MM.1S (cell line): ENCODE data around the gene GMEB1.

Experiments used
- DNase-seq: peaks from one replicate; pipeline ENCODE4 v3.0.0-alpha.2; 2015
- H2AFZ ChIP-seq: fragments of 300-600 bp; sonication (generic); 2 replicates; pipeline ENCODE4 v1.6.0; 2016; ENCODE audit warnings: antibody characterized with exemption, low read length
- H3F3A ChIP-seq: fragments of 300-600 bp; sonication (generic); 2 replicates; pipeline ENCODE4 v1.6.1; 2016; ENCODE audit warnings: mild to moderate bottlenecking, antibody characterized with exemption, low read length, moderate library complexity, mixed read lengths; ENCODE audit not compliant: insufficient read depth
- H3K27ac ChIP-seq: fragments of 300-600 bp; sonication (generic); 2 replicates; pipeline ENCODE4 v1.5.1; 2016; ENCODE audit warnings: mild to moderate bottlenecking, low read length
- H3K27me3 ChIP-seq: fragments of 300-600 bp; sonication (generic); replicated peaks from 2 replicates; pipeline ENCODE4 v1.6.0; 2016; ENCODE audit warnings: low read length; ENCODE audit not compliant: insufficient read depth
- H3K36me3 ChIP-seq: fragments of 300-600 bp; sonication (generic); replicated peaks from 2 replicates; pipeline ENCODE4 v1.6.1; 2016; ENCODE audit warnings: mild to moderate bottlenecking, low read length, mixed read lengths; ENCODE audit not compliant: insufficient read depth
- H3K4me1 ChIP-seq: fragments of 300-600 bp; sonication (generic); 2 replicates; pipeline ENCODE4 v1.6.1; 2016; ENCODE audit warnings: low read length, mixed read lengths
- H3K4me2 ChIP-seq: fragments of 300-600 bp; sonication (generic); 2 replicates; pipeline ENCODE4 v1.6.0; 2016; ENCODE audit warnings: low read depth, low read length
- H3K4me3 ChIP-seq: fragments of 300-600 bp; sonication (generic); 2 replicates; pipeline ENCODE4 v1.5.1; 2016; ENCODE audit warnings: low read length, mixed read lengths
- H3K79me2 ChIP-seq: fragments of 300-600 bp; sonication (generic); 2 replicates; pipeline ENCODE4 v1.6.1; 2016; ENCODE audit warnings: mixed run types, low read length, mixed read lengths
- H3K9ac ChIP-seq: fragments of 300-600 bp; sonication (generic); 2 replicates; pipeline ENCODE4 v1.6.1; 2016; ENCODE audit warnings: low read length, mixed read lengths
- H3K9me2 ChIP-seq: fragments of 300-600 bp; sonication (generic); replicated peaks from 2 replicates; pipeline ENCODE4 v1.6.1; 2016; ENCODE audit warnings: mild to moderate bottlenecking, low read length, mixed read lengths; ENCODE audit not compliant: insufficient read depth
- H3K9me3 ChIP-seq: fragments of 300-600 bp; sonication (generic); replicated peaks from 2 replicates; pipeline ENCODE4 v1.6.1; 2016; ENCODE audit warnings: mild to moderate bottlenecking, low read length, mixed read lengths; ENCODE audit not compliant: insufficient read depth
- H4K20me1 ChIP-seq: fragments of 300-600 bp; sonication (generic); 2 replicates; pipeline ENCODE4 v1.6.1; 2016; ENCODE audit warnings: mild to moderate bottlenecking, low read length, moderate library complexity, mixed read lengths; ENCODE audit not compliant: insufficient read depth
- EZH2 ChIP-seq: fragments of 300-600 bp; sonication (generic); optimal IDR thresholded peaks from 2 replicates; pipeline ENCODE3; 2017; ENCODE audit warnings: low read depth, mild to moderate bottlenecking, antibody characterized with exemption, low read length, mixed read lengths
- EZH2phosphoT487 ChIP-seq: fragments of 300-600 bp; sonication (generic); IDR thresholded peaks from 2 replicates; pipeline ENCODE4 v1.6.1; 2018; ENCODE audit warnings: antibody characterized with exemption, low read length
- TF ChIP-seq, protein P1 (sequence below): fragments of 300-600 bp; sonication (generic); IDR thresholded peaks from 2 replicates; pipeline ENCODE4 v1.5.1; 2016; ENCODE audit warnings: antibody characterized with exemption, low read length, mixed read lengths

The GMEB1 gene, protein sequence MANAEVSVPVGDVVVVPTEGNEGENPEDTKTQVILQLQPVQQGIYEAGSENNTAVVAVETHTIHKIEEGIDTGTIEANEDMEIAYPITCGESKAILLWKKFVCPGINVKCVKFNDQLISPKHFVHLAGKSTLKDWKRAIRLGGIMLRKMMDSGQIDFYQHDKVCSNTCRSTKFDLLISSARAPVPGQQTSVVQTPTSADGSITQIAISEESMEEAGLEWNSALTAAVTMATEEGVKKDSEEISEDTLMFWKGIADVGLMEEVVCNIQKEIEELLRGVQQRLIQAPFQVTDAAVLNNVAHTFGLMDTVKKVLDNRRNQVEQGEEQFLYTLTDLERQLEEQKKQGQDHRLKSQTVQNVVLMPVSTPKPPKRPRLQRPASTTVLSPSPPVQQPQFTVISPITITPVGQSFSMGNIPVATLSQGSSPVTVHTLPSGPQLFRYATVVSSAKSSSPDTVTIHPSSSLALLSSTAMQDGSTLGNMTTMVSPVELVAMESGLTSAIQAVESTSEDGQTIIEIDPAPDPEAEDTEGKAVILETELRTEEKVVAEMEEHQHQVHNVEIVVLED

DNA sequence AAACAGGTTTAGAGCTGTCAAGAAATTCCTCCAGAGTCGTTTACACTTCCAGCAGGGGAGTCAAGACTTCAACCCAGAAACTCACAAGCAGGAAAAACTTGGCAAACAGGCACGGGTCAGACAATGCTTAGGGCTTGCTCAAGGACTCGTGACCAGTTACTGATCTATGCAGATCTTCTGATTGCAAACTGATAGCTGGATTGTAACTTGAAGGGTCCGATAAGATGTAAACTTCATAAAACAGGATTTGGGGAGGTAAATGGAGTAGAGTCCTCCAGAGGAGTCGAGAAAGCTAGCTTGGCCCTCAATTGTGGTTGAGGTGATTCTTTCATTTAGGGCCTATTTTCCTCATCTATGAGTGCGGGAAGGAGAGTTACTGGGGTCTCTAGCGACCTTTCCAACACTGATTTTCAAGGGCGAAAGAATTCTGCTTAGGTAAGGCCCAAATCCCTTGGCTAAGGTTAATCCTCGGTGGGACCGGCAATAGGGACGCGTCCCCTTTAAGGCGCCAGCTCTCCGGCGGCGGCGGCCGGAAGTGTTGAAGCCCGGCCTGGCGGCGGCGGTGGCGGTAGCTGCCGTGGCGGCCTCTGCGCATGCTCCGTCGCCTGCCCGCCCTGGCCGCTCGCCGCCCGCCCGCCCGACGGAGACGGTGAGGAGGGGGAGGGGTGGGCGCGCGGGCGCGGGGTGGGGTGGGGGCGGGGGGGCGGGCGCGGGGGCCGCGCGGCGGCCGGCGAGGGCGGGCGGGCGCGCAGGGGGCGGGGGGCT lies at the start of gene GMEB1:
Gene GMEB1, plus strand, starts transcription at position 594 of the 765 bp plus-strand sequence. CDS start 14,829 bp downstream, outside the sequence.
- Histone ChIP-seq H3K4me1 (peaks cover 5% of the 10 kb centered on the region), H4K20me1 (no peaks in the 10 kb centered on the region), H3K36me3 (no peaks in the 10 kb centered on the region), H3K4me2 (peak within 1 kb of the TSS; percentile 77), H3F3A (peaks cover 14% of the 10 kb centered on the region), H2AFZ (peak within 1 kb of the TSS; percentile 100), H3K27me3 (no peaks in the 10 kb centered on the region), H3K27ac (peak within 1 kb of the TSS; percentile 83), H3K9ac (peak within 1 kb of the TSS; percentile 90), H3K9me3 (no peaks in the 10 kb centered on the region), H3K9me2 (no peaks in the 10 kb centered on the region), H3K79me2 (peaks cover 40% of the 10 kb centered on the region), H3K4me3 (peak within 1 kb of the TSS; percentile 88)
- DNase-seq: peak; percentile 93
- no peak for TF ChIP-seq EZH2
- TF ChIP-seq EZH2phosphoT487: no peak
- TF ChIP-seq, protein P1, sequence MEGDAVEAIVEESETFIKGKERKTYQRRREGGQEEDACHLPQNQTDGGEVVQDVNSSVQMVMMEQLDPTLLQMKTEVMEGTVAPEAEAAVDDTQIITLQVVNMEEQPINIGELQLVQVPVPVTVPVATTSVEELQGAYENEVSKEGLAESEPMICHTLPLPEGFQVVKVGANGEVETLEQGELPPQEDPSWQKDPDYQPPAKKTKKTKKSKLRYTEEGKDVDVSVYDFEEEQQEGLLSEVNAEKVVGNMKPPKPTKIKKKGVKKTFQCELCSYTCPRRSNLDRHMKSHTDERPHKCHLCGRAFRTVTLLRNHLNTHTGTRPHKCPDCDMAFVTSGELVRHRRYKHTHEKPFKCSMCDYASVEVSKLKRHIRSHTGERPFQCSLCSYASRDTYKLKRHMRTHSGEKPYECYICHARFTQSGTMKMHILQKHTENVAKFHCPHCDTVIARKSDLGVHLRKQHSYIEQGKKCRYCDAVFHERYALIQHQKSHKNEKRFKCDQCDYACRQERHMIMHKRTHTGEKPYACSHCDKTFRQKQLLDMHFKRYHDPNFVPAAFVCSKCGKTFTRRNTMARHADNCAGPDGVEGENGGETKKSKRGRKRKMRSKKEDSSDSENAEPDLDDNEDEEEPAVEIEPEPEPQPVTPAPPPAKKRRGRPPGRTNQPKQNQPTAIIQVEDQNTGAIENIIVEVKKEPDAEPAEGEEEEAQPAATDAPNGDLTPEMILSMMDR: no peak

DNA sequence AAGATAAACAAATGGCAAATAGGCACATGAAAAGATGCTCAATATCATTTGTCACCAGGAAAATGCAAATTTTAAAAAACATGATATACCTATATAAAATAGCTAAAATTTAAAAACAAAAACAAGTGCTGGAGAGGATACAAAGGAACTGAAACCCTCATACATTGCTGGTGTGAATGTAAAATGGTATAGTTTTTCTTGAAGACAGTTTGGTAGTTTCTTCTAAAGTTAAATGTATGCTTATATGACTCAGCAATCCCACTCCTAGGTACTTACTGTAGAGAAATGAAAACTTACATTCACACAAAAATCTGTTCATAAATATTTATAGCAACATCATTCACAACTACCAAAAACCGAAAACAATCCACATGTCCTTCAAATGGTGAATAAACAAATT lies 36.9 kb upstream of the GMEB1 start:
- peak overlapping the region; percentile 6; the same call in 1 of the 2 replicates for H3K4me2 ChIP-seq
- H3K4me1 ChIP-seq: peaks cover 12% of the 10 kb centered on the region; the same call in 1 of the 2 replicates
- DNase-seq: no peak
- no peaks in the 10 kb centered on the region for H3K79me2 ChIP-seq
- H3K9ac ChIP-seq: no peak overlapping the region
- H3K9me3 ChIP-seq: no peaks in the 10 kb centered on the region
- H4K20me1 ChIP-seq: no peaks in the 10 kb centered on the region
- H3K9me2 ChIP-seq: no peaks in the 10 kb centered on the region
- no peak overlapping the region for H3K4me3 ChIP-seq
- peak overlapping the region; percentile 33; the same call in 1 of the 2 replicates for H3K27ac ChIP-seq
- no peaks in the 10 kb centered on the region for H3K27me3 ChIP-seq
- no peaks in the 10 kb centered on the region for H3K36me3 ChIP-seq
- TF ChIP-seq EZH2phosphoT487: no peak
- TF ChIP-seq EZH2: no peak
- TF ChIP-seq, protein P1: no peak
- peaks cover 10% of the 10 kb centered on the region for H3F3A ChIP-seq
- H2AFZ ChIP-seq: no peak overlapping the region

DNA sequence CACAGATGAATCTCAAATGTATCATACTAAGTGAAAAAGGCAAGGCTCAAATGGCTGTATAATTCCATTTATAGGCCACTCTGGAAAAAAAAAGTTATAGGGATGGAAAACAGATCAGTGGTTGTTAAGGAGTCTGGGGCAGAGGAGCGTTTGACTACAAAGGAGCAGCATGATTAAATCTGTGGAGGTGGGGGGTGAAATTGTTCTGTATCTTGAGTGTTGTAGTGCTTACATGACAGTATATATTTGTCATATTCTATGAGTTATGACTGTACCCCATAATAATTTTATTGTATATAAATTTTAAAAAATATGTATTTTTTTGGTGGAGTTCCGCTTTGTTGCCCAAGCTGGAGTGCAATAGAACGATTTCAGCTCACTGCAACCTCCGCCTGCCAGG lies 36.0 kb upstream of the GMEB1 start:
- H3K9me2 ChIP-seq: no peaks in the 10 kb centered on the region
- no peaks in the 10 kb centered on the region for H3K9me3 ChIP-seq
- H3K4me2 ChIP-seq: no peak overlapping the region; the same call in 1 of the 2 replicates
- no peak overlapping the region for H2AFZ ChIP-seq
- H4K20me1 ChIP-seq: no peaks in the 10 kb centered on the region
- H3K27me3 ChIP-seq: no peaks in the 10 kb centered on the region
- H3K27ac ChIP-seq: no peak overlapping the region; the same call in 1 of the 2 replicates
- H3K4me1 ChIP-seq: peaks cover 12% of the 10 kb centered on the region; the same call in 1 of the 2 replicates
- TF ChIP-seq EZH2: no peak
- TF ChIP-seq, protein P1: no peak
- H3K9ac ChIP-seq: no peak overlapping the region
- H3F3A ChIP-seq: peaks cover 10% of the 10 kb centered on the region
- H3K36me3 ChIP-seq: no peaks in the 10 kb centered on the region
- H3K4me3 ChIP-seq: no peak overlapping the region
- no peaks in the 10 kb centered on the region for H3K79me2 ChIP-seq
- no peak for DNase-seq
